Cardiac atrium fibroblast (primary cell): ENCODE results near the gene TMPRSS5. TPM values are rescaled to one million over a fixed set of nuclear protein-coding genes. Genes with fewer than 3 reads are reported as not detected.

Source experiments
- total RNA-seq: library from RNA; depleted of rRNA; stranded (reverse); fragments of >200 nt; gene quantifications from 2 replicates; pipeline ENCODE4 v1.2.3, GENCODE V29; 2015

The TMPRSS5 gene
- 0.18 TPM in 1 of 2 replicates, not detected in the other for total RNA-seq

DNA sequence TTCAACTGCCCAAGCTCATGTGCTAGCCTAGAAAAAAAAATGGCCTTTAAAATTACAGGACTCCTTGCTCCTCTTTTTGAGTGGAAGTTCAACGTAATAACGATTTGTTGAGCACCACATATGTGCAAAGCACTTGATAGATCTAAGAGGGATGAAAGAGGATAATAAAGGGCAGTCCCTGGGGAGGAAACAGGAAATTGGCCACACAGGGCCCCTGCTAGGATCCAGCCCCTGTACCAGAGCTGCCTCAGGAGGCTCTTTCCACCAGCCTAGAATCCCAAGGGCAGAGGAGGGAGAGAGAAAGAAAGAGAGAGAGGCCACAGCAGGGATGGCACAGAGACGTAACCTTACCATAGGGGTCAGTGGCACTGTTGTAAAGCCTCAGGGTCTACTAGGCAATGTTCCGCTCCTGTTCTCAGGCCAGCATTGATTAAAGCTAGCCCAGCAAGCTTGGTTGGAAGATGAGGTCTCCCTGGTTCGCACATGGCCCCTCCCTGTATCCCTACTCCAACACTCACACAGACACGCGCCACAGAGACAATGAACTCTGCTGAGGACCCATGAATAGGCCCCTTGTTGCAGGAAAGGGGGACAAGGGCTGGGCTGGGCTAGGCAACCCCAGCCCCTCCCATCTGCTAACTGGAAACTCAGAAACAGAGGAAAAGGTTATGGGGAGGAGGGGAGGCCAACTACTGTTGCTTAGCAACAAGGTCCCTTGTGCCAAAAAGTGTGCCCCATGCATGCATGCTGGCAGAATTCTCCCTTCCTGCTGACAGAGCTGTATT is at the start of gene TMPRSS5:
TMPRSS5 (minus strand) TSS at position 438 of the 785 bp plus-strand sequence; CDS start at position 354, 84 bp downstream.

Other genes with a start within 250 kb of the TMPRSS5 start
- gene DRD2, start 230.9 kb downstream of the TMPRSS5 start, total RNA-seq = not detected in 2 replicates
- gene ZW10, start 67.4 kb upstream of the TMPRSS5 start, total RNA-seq = 10.4 and 12.5 TPM in 2 replicates
- gene CLDN25, start 73.5 kb upstream of the TMPRSS5 start, total RNA-seq = not detected in 2 replicates
- 17.0 and 17.7 TPM in 2 replicates for gene USP28, start 169.3 kb upstream of the TMPRSS5 start, total RNA-seq
- not detected in 2 replicates for gene HTR3B, start 198.5 kb upstream of the TMPRSS5 start, total RNA-seq